ENCODE data around the gene UBTD1. TPM values are rescaled to one million over a fixed set of nuclear protein-coding genes. Genes with fewer than 3 reads are reported as not detected.

The UBTD1 gene
- total and polyA plus RNA-seq, 4 donors, result 26.3 to 70.4 (median 42.9) TPM

GRCh38 chr10:97547271-97547600, 48.5 kb downstream of the UBTD1 start:
- TF ChIP-seq CTCF (IDR thresholded peaks at IDR 0.05; ENCODE audit: control extremely low read depth, extremely low read depth), result no peak
- Histone ChIP-seq H3K27me3 (ENCODE audit: control insufficient read depth in 3 of 3, insufficient read depth in 3 of 3, low read length in 2 of 3) (no peaks in the 10 kb centered on the region), H3K9ac (ENCODE audit: insufficient read depth in 1 of 2, low read length in 2 of 2) (no peak overlapping the region), H3K27ac (ENCODE audit: low read depth in 1 of 2, low read length in 1 of 2) (no peak overlapping the region), H3K9me3 (ENCODE audit: control insufficient read depth in 4 of 4, insufficient read depth in 3 of 4, low read length in 3 of 4) (no peaks in the 10 kb centered on the region), H3K4me1 (ENCODE audit: control insufficient read depth in 5 of 5, insufficient read depth in 5 of 5, low read length in 5 of 5) (peaks cover 0 to 21% (median 11%) of the 10 kb centered on the region in 5 donors), H3K4me3 (no peak overlapping the region), H3K36me3 (ENCODE audit: control insufficient read depth in 4 of 4, insufficient read depth in 4 of 4, low read length in 4 of 4) (no peaks in the 10 kb centered on the region)
- DNase-seq, result no peak
- 70 to 81% methylated on average over 4 of the region's 4 CpGs for WGBS, 2 donors
- no peak for ATAC-seq (ENCODE audit: insufficient read depth, low FRiP score)

DNA sequence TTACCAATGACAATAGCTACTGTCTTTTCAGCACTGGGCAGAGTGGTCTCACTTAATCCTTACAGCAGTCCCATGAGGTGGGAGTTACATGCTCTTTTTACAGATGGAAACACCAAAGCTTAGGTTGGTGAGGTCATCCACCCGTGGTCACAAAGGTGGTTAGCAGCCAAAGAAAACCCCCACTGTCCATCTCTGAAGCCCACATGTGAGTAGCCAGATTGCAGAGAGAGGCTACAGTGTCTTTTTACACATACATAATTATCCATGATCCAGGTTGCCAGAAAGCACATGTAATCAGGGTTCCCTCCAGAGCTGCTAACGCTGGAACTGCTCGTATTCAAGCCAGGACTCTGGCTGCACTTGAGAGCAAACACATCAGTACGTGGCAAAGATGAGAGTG, 49.2 kb downstream of the UBTD1 start:
- no peaks in the 10 kb centered on the region for H3K27me3 ChIP-seq (ENCODE audit: control insufficient read depth in 3 of 3, insufficient read depth in 3 of 3, low read length in 2 of 3)
- 71 to 86% methylated on average over 4 of the region's 4 CpGs for WGBS, 2 donors
- peaks cover 0 to 15% (median 7%) of the 10 kb centered on the region in 5 donors for H3K4me1 ChIP-seq (ENCODE audit: control insufficient read depth in 5 of 5, insufficient read depth in 5 of 5, low read length in 5 of 5)
- no peak overlapping the region for H3K9ac ChIP-seq (ENCODE audit: insufficient read depth in 1 of 2, low read length in 2 of 2)
- no peak overlapping the region for H3K27ac ChIP-seq (ENCODE audit: low read depth in 1 of 2, low read length in 1 of 2)
- ATAC-seq (ENCODE audit: insufficient read depth, low FRiP score) (no peak), DNase-seq (no peak)
- H3K36me3 ChIP-seq (ENCODE audit: control insufficient read depth in 4 of 4, insufficient read depth in 4 of 4, low read length in 4 of 4), result no peaks in the 10 kb centered on the region
- no peaks in the 10 kb centered on the region for H3K9me3 ChIP-seq (ENCODE audit: control insufficient read depth in 4 of 4, insufficient read depth in 3 of 4, low read length in 3 of 4)
- no peak for TF ChIP-seq CTCF (IDR thresholded peaks at IDR 0.05; ENCODE audit: control extremely low read depth, extremely low read depth)
- H3K4me3 ChIP-seq, result no peak overlapping the region

DNA sequence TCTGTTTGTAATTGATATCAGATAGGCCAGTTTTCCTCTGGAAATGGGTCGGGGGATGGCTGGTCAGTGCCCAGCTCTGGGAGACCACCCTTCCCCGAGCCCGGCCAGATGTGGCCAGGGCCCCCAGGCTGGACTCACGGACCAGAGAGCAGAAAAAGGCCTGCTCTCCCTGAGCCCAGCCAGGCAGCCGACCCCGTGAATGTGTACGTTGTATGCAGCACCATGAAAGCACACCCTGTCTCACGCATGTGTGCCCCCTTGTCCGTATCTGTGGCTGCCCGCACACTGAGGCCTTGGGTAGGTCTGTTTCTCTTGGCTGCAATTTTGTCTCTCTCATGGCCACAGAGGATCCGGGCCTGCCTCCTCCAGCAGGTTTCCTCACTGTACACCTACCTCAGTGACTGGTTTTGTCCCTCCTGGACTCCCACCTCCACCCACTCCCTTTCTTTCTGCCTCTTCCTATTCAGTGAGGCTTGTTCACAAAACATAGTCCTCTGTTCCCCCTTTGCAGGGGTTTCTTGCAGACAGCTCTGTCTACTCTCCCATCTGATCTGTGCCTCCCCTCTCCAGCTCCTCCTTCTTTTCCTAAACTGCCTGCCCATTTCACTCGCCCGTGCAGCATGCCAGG, 50.2 kb downstream of the UBTD1 start:
- Histone ChIP-seq H3K4me3 (no peak overlapping the region), H3K27me3 (ENCODE audit: control insufficient read depth in 3 of 3, insufficient read depth in 3 of 3, low read length in 2 of 3) (no peaks in the 10 kb centered on the region), H3K4me1 (ENCODE audit: control insufficient read depth in 5 of 5, insufficient read depth in 5 of 5, low read length in 5 of 5) (peaks cover 0 to 15% (median 6%) of the 10 kb centered on the region in 5 donors), H3K9ac (ENCODE audit: insufficient read depth in 1 of 2, low read length in 2 of 2) (no peak overlapping the region), H3K36me3 (ENCODE audit: control insufficient read depth in 4 of 4, insufficient read depth in 4 of 4, low read length in 4 of 4) (no peaks in the 10 kb centered on the region), H3K9me3 (ENCODE audit: control insufficient read depth in 4 of 4, insufficient read depth in 3 of 4, low read length in 3 of 4) (no peaks in the 10 kb centered on the region), H3K27ac (ENCODE audit: low read depth in 1 of 2, low read length in 1 of 2) (peak overlapping the region in 1 of 2 donors; percentile 3)
- DNase-seq (no peak), ATAC-seq (ENCODE audit: insufficient read depth, low FRiP score) (no peak)
- WGBS, 2 donors, result 91 to 95% methylated on average over 13 of the region's 13 CpGs
- no peak for TF ChIP-seq CTCF (IDR thresholded peaks at IDR 0.05; ENCODE audit: control extremely low read depth, extremely low read depth)

Measured in lung (tissue), 12 donors.